Measurements from ENCODE around the gene GNB1.

- TF ChIP-seq POLR2A (IDR thresholded peaks at IDR 0.05), result no peak
- TF ChIP-seq CTCF (IDR thresholded peaks at IDR 0.05), result no peak
Observed at GRCh38 chr1:1776672-1777582, 114.0 kb downstream of the GNB1 start.

All from testis (tissue), 2 donors.